H1 (cell line): ENCODE measurements around the gene KAT14. TPM values are rescaled to one million over a fixed set of nuclear protein-coding genes. Genes with fewer than 3 reads are reported as not detected.

ENCODE experiments used
- ATF2 ChIP-seq: IDR thresholded peaks from 2 replicates; pipeline ENCODE4 v1.6.1; 2012; ENCODE audit warnings: low read length, inconsistent platforms
- BCL11A ChIP-seq, 2 experiments: IDR thresholded peaks; one replicate each; pipeline ENCODE4 v1.6.1; 2011; ENCODE audit warnings: low read depth in 2 of 2, low read length in 2 of 2, mild to moderate bottlenecking in 2 of 2
- BRCA1 ChIP-seq: IDR thresholded peaks from 2 replicates; pipeline ENCODE4 v1.6.1; 2012; ENCODE audit warnings: low read depth, low read length, improper control_type of control experiment
- CEBPB ChIP-seq: IDR thresholded peaks from 2 replicates; pipeline ENCODE4 v1.6.1; 2012; ENCODE audit warnings: low read depth, low read length
- CHD1 ChIP-seq: IDR thresholded peaks from 2 replicates; pipeline ENCODE4 v1.6.1; 2012; ENCODE audit warnings: low read depth, low read length, improper control_type of control experiment
- CREB1 ChIP-seq: IDR thresholded peaks from 2 replicates; pipeline ENCODE4 v1.6.1; 2012; ENCODE audit warnings: inconsistent platforms
- CTBP2 ChIP-seq: IDR thresholded peaks from 2 replicates; pipeline ENCODE4 v1.7.0; 2011; ENCODE audit warnings: borderline replicate concordance, mild to moderate bottlenecking, moderate library complexity, mixed read lengths, low read length; ENCODE audit not compliant: insufficient read depth, insufficient read length
- E2F6 ChIP-seq: IDR thresholded peaks from 2 replicates; pipeline ENCODE4 v1.6.1; 2012; ENCODE audit warnings: inconsistent platforms
- EZH2 ChIP-seq: fragments of 200-600 bp; sonication (generic); IDR thresholded peaks from 2 replicates; pipeline ENCODE4 v1.7.1; 2012; ENCODE audit warnings: low read depth, mild to moderate bottlenecking, moderate library complexity, low read length, inconsistent platforms; ENCODE audit not compliant: severe bottlenecking
- HDAC6 ChIP-seq: IDR thresholded peaks from one replicate; pipeline ENCODE4 v1.7.1; 2012; ENCODE audit warnings: low read depth, mild to moderate bottlenecking, inconsistent platforms, low read length, moderate library complexity
- KDM1A ChIP-seq: fragments of 200-600, 300-600 bp; sonication (generic); IDR thresholded peaks from 2 replicates; pipeline ENCODE4 v1.7.1; 2016; ENCODE audit warnings: mild to moderate bottlenecking, low read length, borderline replicate concordance
- KDM5A ChIP-seq: fragments of 200-600 bp; IDR thresholded peaks from 2 replicates; pipeline ENCODE4 v1.7.1; 2012; ENCODE audit warnings: mild to moderate bottlenecking, low read length, inconsistent platforms, mixed read lengths
- POLR2A ChIP-seq, 2 experiments: IDR thresholded peaks; 1 replicate in 1 of 2; 2 replicates in 1 of 2; pipeline ENCODE4 v1.6.1; 2011; ENCODE audit warnings: low read depth in 2 of 2, low read length in 2 of 2, mild to moderate bottlenecking in 2 of 2; ENCODE audit errors: control extremely low read depth in 1 of 2
- RAD21 ChIP-seq, 2 experiments: IDR thresholded peaks in 1 of 2; conservative IDR thresholded peaks in 1 of 2; 2 replicates each; pipeline ENCODE4 v1.6.1; 2011; ENCODE audit warnings: low read depth in 2 of 2, low read length in 2 of 2, improper control_type of control experiment in 1 of 2, inconsistent platforms in 1 of 2, mild to moderate bottlenecking in 1 of 2, moderate library complexity in 1 of 2
- RBBP5 ChIP-seq: IDR thresholded peaks from 2 replicates; pipeline ENCODE4 v1.7.1; 2012; ENCODE audit warnings: low read depth, mild to moderate bottlenecking, inconsistent platforms, low read length, moderate library complexity, borderline replicate concordance
- SIN3A ChIP-seq, 2 experiments: IDR thresholded peaks in 1 of 2; conservative IDR thresholded peaks in 1 of 2; 2 replicates each; pipeline ENCODE4 v1.6.1; 2011 to 2012; ENCODE audit warnings: low read length in 2 of 2, improper control_type of control experiment in 1 of 2, low read depth in 1 of 2, mild to moderate bottlenecking in 1 of 2
- polyA plus RNA-seq, 7 experiments: library from polyadenylated mRNA; depleted of rRNA in 3 of 7; stranded (reverse) in 5 of 7; unstranded in 2 of 7; fragments of >200 nt in 5 of 7; fragments of 200-250 nt in 2 of 7; gene quantifications; 1 replicate in 5 of 7; 2 replicates in 1 of 7; 4 replicates in 1 of 7; pipeline versions ENCODE4 v1.2.1 to v1.2.3, GENCODE V29; 2011 to 2013; ENCODE audit warnings: missing spikeins in 2 of 7, mixed read lengths in 2 of 7
- total RNA-seq: library from RNA; stranded (reverse); fragmentation: NEBNext Ultra II Directional; extraction: Animal tissue kit (Norgen Biotek cat#: 25700); gene quantifications from 2 replicates; pipeline ENCODE4 v1.2.1, GENCODE V29; 2021

Gene KAT14
- total and polyA plus RNA-seq, 2 of the 8 experiments (the other 6 are each of a cell fraction or from before 2014, with no cell fraction given), result 17.3 to 29.3 TPM

GRCh38 chr20:18137412-18138265 lies at the start of gene KAT14, which contains the start of gene PET117 (continued):
- TF ChIP-seq ATF2 (no peak), CREB1 (peak; percentile 88), KDM1A (no peak), RAD21 (IDR thresholded peaks at IDR 0.05 in 1 of 2, conservative IDR thresholded peaks at IDR 0.05 in 1 of 2; ENCODE audit: low read depth in 2 of 2, low read length in 2 of 2) (no peak; a peak in 2 of 4 replicates), CHD1 (no peak), BCL11A (IDR thresholded peaks at IDR 0.05; ENCODE audit: low read depth in 2 of 2, low read length in 2 of 2) (no peak), SIN3A (conservative IDR thresholded peaks at IDR 0.05 in 1 of 2, IDR thresholded peaks at IDR 0.05 in 1 of 2; ENCODE audit: low read depth in 1 of 2, low read length in 2 of 2) (peak in 1 of 2 experiments; percentile 92; a peak in 3 of 4 replicates), KDM5A (peak; percentile 68), E2F6 (peak; percentile 70), HDAC6 (no peak), BRCA1 (no peak), RBBP5 (peak; percentile 98), EZH2 (no peak), CEBPB (no peak), POLR2A (IDR thresholded peaks at IDR 0.05; ENCODE audit: control extremely low read depth in 1 of 2, low read depth in 2 of 2, low read length in 2 of 2) (peak in 1 of 2 experiments; percentile 93; a peak in 2 of 3 replicates), CTBP2 (no peak)
